Smooth muscle cell of the brain vasculature (primary cell): ENCODE data around the gene ALDH3A2.
"Not testable (repeated sequence)": the region's sequence is repeated elsewhere in the genome, so short reads cannot be mapped to it uniquely, and the experiment has no call there.

ENCODE experiments used
- DNase-seq: peaks from one replicate; pipeline ENCODE4 v3.0.0-alpha.2; 2012; ENCODE audit warnings: low read depth, low spot score

Gene ALDH3A2

DNA sequence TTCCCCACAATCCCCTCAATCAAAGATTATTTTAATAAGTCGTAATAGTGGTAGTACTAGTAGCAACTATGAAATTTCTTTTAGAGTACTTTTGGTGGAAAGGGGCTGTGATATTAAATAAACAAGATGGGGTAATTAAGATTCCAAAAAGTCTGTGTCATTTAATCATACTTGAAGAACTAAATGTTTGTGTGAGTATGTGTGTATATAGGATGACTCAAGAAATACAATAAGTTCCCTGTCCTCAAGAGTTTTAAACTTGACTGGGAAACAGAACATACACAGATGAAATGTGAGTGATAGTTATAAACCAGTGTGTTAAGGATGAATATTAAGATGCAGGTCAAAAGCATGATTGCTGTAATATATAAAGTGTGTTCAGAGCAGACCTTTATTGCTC, 2.3 kb downstream of the ALDH3A2 start:
- DNase-seq, result no peak

DNA sequence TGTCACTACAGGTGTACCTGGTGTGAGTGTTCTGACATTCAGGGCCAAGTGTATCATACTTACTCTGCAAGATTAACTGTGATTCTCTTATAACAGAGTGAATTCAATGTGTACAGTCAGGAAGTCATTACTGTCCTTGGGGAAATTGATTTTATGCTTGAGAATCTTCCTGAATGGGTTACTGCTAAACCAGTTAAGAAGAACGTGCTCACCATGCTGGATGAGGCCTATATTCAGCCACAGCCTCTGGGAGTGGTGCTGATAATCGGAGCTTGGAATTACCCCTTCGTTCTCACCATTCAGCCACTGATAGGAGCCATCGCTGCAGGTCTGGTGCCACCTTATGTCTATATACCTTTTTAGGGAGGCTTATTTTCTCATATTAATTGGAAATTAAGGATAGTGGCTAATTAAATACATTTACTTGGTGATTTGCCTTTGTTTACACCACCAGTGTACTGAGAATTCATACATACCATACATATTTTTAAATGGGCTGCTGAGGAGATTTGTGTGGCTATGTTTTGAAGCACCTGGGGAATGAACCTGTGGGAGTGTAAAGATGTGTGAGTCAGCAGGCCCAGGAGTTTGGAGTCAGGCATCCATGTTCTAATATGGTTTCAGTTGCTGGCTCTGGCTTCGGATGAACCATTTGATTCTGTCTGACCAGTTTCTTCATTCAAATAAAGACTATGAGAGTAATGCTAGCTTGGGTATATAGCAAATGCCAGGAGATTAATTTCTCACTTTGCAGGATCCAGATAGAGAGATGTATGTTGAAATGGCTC, 3.1 kb downstream of the ALDH3A2 start:
- DNase-seq, result no peak

DNA sequence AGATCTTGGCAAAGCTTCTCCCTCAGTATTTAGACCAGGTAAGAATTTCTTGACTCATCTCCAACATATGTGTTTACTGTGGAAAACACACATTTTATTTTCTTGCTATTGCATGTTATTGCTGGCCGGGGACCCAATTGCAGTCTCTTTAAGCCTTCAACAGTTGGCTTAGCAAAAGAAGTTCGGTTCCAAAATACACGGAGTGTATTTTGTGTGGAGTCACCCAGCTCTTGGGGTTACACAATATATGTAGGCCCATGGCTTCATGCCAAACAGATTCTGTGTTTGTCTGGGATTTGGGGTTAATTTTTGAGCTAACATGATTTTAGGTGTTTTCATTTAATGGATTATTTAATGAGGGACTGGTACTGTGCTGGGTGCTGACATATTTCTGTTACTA, 4.0 kb downstream of the ALDH3A2 start:
- no peak for DNase-seq

DNA sequence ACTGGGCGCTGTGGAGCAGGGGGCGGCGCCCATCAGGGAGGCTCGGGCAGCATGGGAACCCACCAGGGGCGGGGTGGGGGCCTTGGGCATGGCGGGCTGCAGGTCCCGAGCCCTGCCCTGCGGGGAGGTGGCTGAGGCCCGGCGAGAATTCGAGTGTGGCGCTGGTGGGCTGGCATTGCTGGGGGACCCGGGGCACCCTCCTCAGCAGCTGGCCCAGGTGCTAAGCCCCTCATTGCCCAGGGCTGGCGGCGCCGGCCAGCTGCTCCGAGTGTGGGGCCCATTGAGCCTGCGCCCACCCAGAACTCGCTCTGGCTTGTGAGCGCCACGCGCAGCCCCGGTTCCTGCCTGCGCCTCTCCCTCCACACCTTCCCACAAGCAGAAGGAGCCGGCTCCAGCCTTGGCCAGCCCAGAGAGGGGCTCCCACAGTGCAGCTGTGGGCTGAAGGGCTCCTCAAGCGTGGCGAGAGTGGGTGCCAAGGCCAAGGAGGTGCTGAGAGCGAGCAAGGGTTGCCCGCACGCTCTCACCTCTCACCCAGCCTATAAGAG, 5.9 kb downstream of the ALDH3A2 start:
- DNase-seq, result no peak

DNA sequence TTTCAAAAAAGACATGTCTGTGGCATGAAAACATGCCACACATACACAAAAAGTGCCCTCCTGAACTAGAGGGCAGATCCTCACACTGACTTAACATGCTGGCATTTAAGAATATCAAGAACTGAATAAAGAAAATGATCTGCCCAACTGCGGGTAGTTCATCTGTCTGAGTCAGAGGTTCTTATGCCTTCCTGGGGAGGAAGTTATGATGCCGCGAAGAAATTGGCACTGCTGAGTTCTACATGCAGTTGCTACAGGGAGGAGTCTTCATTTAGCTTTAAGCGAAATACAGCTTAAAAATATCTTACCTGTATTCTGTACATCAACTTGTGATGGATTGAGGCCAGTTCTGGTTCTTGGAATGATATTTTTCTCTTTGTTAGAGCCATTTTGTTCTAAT, 6.3 kb downstream of the ALDH3A2 start:
- DNase-seq, result no peak

DNA sequence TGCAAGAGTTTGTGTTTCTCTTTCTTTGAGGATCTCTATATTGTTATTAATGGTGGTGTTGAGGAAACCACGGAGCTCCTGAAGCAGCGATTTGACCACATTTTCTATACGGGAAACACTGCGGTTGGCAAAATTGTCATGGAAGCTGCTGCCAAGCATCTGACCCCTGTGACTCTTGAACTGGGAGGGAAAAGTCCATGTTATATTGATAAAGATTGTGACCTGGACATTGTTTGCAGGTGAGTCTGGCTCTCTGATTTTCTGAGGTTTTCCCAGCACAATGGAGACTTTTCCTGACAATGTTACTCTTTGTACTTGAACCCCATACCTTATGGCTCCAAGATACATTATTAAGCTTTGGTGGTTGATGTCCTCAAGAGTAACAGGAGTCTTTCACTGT, 7.8 kb downstream of the ALDH3A2 start:
- DNase-seq, result no peak

DNA sequence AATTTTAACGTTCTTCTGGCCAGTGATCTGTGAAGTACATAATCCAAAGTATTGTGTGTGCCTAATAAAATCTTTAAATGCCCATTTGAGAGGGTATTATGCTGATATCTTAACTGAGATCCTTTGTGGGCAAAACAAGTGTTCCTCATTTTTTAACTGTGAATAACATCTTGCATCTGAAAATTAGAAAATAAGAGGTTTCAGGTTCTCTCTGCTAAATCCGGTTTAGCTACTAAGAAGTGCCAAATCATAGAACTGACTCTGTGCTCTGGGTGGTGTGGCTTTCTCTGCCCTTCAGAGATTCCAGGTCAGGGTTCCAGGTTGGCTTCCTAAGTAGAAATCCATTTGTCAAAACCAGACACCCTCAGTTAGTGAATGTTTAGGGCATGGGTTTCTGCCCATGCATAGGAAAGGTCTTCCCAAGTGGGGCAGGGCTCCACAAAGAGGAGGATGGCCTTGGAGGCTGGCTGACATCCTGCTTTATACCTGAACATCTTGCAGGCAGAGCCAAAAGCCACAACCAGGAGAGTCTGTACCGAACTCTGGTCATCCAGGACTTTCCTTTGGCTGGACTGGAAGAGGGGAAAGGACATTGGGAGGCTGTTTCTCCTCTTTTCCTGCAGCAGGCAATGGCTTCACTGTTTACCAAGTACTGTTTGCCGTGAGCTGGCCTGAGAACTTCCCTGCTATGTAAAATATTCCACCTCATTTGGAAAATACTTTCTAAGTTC, 8.5 kb downstream of the ALDH3A2 start:
- no peak for DNase-seq

DNA sequence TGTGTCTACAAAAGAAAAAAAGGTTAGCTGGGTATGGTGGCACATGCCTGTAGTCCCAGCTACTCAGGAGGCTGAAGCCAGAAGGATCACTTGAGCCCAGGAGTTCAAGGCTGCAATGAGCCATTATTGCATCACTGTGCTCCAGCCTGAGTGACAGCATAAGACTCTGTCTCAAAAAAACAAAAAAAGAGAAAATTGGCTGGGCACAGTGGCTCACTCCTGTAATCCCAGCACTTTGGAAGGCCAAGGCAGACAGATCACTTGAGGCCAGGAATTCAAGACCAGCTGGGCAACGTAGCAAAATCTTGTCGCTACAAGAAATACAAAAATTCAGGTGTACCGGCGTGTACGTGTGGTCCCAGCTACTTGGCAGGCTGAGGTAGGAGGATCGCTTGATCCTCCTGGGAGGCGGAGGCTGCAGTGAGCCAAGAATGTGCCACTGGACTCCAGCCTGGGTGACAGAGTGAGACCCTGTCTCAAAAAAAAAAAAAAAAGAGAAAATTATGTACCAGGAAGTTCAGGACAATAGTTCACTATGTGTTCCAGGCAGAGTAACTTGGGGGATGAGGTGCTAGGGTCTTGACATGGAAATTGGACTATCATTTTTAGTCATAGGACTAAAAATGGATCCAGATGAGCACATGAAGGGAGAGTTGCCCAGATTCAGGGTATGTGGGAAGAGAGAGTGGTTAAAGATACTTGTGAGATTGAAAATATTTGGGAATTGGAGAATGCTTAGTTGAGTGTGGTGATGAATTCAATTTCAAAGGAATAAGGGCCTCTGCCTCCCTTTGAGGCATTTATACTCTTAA, 11.0 kb downstream of the ALDH3A2 start:
- no peak for DNase-seq

DNA sequence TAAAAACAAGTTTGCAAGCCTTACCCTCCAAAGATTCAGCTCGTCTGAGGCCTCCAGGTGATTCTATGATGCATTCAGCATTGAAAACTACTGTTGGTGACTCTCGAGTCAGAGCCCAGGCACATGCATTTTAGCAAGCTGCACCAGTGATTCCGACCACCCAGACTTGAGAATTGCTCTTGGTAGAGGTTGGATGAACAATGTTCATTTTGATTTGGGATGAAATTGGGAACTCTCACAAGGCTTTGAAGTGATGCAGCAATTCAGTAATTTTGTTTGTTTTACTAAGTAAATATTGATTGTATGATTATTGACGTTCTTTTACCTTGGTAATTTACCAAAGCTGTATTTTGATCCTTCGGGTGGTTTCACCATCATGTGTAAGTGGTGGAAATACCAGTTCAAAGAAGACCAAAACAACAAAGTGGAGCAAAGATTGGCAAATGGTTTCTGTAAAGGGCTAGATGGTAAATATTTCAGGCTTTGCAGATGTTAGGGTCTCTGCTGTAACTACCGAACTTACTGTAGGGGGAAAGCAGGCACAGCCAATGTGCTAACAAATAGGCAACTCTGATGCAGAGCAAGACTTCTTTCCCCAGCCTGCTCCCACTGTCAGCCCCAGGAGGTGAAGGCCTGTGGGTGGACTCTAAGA, 11.8 kb downstream of the ALDH3A2 start:
- no peak for DNase-seq

DNA sequence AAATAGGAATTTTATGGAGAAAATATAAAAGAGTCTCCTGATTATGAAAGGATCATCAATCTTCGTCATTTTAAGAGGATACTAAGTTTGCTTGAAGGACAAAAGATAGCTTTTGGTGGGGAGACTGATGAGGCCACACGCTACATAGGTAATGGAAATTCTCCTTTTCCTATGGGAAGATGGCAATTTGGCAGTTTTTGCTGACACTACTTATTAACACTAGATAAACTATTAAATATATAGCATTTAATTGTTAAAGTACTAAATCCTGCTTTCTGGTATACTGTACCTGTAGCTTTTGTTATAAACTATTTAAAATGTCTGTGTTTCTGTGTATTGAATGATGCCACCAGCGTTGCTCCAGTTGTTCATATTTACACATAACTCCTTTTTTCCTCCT, 12.6 kb downstream of the ALDH3A2 start:
- no peak for DNase-seq

DNA sequence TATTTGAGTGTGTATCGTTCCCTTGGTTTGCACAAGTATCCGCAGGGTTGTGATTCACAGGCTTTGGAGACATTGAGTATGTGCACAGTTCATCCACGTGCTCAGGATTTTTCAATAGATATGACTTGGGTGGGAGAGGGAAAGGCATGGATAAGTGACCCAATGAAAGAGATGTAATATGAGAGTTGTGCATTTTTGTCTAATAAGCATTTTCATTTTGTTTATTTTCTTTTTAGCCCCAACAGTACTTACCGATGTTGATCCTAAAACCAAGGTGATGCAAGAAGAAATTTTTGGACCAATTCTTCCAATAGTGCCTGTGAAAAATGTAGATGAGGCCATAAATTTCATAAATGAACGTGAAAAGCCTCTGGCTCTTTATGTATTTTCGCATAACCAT, 14.5 kb downstream of the ALDH3A2 start:
- DNase-seq, result no peak

DNA sequence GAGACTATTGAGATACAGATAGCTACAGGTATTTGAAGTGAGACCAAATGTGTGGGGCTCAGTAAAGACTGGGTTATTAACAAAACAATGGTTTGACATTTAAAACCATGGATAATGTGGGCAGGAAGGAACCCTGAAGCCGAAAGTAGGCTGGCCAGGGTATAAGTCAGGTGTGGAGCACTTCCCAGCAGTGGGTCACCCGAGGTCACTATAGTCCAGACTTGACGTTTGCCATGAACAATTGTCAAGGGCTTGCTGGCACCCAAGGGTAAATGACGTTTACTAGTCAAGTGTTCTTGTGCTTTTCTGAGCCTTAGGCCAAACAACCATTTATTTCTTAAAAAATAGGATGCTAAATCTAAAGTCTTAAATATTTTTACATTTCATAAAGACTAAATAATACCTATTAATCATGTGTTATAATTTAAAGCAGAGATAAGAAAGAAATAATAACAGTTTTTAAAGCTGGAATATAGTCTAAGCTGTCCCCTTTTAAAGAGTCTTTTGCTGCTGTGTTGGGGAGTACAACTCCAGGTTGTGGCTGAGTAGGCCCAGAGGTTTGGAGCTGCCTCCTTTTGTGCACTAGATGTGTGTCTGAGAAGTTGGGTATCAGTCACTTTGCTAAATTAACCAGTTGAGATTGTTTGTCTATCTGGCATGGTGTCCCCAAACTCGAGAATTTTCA, 15.7 kb downstream of the ALDH3A2 start:
- no peak for DNase-seq

DNA sequence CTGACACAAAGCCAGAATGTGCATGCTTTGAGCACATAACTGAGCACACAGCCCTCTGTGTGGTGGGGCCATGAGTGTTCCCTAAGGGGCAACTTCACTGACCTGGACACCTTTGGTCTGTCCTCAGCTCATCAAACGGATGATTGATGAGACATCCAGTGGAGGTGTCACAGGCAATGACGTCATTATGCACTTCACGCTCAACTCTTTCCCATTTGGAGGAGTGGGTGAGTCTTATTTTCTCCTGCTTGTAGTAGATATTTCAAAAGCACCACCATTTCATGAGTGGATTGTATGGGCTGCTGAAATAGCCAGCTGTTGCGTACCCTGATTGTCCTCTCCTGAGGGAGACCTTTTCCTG, 16.2 kb downstream of the ALDH3A2 start:
- DNase-seq, result no peak

DNA sequence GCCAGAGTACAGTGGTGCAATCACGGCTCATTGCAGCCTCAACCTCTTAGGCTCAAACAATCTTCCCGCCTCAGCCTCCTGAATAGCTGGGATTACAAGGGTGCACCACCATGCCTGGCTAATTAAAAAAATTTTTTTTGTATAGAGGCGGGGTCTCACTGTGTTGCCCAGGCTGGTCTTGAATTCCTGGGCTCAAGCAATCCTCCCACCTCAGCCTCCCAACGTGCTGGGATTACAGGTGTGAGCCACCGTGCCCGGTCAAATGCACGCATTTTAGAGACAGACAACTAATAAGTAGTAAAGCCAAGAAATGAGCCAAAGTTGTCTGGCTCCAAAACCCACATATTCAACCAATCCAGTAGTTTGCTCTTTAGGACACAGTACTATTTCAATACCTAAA, 21.1 kb downstream of the ALDH3A2 start:
- not testable (repeated sequence) for DNase-seq

DNA sequence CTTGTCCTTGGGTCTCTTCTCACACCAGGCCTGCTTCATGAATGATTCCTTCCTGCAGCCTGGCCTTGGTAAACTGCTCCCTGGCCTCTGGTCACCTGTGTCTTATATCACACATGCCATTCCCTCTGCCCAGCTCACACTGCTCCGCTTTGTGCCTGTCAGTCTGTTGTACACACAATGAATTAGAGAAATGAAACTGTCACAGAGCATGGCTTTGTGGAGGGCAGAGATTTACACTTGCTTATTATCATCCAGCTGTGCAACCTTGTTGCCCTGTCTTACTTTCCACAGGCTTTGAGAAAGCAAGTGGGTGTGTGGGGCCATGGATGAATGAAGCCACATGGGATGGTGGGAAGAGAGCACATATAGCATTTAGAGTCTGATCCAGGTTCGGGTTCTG, 22.4 kb downstream of the ALDH3A2 start:
- DNase-seq, result no peak

DNA sequence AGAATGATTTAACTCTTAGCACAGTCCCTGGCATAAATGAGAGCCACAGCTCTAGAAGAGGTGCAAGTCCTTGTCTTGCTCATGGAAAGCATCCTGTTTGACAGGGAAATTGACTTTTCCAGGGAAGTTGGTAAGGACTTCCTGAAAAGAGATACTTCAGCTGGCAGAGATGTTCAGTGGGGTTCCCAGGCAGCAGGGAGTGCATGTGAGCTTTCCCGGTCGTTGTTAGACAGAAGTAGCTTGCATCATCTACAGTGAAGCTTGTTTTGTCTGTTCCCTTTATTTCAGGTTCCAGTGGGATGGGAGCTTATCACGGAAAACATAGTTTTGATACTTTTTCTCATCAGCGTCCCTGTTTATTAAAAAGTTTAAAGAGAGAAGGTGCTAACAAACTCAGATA, 22.9 kb downstream of the ALDH3A2 start:
- no peak for DNase-seq

DNA sequence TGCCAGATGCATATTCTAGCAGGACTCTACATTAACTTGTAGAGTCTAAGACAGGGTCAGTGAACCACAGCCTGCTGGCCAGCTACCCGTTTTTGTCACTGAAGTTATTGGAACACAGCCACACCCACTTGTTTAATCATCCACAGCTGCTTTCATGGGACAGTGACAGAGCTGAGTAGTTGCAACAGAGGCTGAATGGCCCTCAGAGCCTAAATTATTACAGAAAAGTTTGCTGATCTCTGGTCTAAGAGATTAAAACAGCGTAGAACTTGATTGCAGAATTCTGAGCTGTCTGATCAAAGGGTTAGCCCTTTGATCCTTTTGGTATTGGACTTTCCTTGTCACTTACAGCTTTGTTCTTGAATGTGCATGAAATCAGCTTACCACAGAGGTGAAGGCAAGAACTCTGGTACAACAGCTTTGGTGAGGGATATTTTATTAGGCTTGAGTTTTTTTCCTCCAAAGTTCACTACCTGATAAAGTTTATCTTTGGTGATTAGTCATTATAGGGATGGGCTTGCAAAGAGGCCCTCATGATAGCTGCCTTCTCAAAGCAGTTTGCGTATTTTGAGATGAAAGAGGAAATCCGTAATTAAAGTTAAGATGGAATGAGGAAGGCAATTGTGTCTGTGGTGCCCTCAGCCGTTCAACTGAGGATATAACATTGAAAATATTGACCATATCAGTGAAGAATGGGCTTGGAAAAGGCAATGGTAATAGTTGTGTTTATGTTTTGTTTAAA, 23.6 kb downstream of the ALDH3A2 start:
- DNase-seq, result no peak

DNA sequence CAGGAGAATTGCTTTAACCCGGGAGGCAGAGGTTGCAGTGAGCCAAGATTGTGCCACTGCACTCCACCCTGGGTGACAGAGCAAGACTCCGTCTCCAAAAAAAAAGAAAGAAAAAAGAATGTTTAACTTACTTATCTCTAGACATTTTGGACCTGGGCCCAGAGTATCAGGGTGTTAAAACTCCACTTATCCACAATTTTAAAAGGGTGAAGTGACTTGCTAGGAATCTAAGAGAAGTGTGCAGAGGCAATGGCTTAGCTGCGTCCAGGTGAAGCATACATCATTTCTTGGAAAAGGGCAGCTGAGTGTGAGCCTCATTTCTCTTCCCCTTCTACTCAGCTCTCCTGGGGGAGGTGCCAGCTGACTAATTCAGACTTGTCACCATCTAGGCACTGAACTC, 25.1 kb downstream of the ALDH3A2 start:
- DNase-seq, result no peak

DNA sequence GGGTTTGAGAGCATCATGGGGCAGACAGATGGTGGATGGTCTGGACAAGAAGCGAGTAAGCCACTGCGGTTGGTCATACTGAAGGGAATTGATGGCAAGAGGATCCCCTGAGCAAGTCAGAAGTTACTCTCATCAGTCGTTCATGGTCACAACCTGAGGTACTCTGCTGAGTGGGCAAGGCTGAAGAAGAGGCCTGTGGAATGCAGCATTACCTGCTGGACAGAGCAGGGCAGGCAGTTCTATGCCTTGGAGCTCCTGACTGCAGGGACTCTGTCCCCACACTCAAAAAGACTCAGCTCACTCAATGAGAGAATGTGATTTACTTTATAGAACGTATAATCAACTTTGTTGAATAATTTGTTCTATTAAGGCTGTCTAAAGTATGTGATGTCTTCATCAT, 28.3 kb downstream of the ALDH3A2 start:
- DNase-seq, result no peak

DNA sequence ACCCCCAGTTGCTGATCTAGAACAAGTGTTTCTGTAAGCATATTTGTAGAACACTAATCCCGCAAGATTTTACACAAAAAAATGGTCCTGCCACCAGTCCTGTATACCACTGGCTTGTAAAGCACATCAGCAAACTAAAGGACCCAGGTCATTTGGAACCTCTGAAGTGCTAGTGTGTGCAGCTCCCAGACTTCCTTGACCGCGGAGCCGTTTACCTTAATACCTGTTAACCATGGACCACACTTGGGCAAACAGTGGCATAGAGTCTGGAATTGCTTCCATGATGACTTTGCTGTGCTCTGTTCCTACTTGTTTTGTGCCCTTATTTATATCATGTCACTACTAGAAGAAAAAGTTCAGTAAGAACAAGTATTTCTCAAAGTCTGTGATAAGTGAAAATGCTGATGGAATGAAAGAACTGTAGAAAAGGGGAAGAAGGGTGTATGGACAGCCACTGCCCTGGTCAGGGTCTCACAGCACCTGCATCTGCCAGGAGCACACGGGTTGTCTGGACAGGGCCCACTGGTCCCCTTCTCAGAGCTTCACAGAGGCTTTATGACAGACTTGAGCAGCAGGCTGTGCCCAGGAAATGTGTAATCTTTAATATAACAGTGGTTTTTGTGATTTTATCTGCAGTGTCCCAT, 29.3 kb downstream of the ALDH3A2 start:
- DNase-seq, result no peak
